Epithelial cell of esophagus (primary cell): ENCODE data around the gene MYO1A.
"Not testable (repeated sequence)": the region's sequence is repeated elsewhere in the genome, so short reads cannot be mapped to it uniquely, and the experiment has no call there.

Source experiments
- DNase-seq: peaks from one replicate; pipeline ENCODE4 v3.0.0; 2010; ENCODE audit warnings: low read depth
- H3K4me3 ChIP-seq: 2 replicates; pipeline ENCODE4 v1.5.1; 2011; ENCODE audit warnings: mild to moderate bottlenecking, low read length, control low read depth
- TF ChIP-seq, protein P1 (sequence below): IDR thresholded peaks from 2 replicates; pipeline ENCODE4 v1.5.1; 2011; ENCODE audit warnings: low read depth, mild to moderate bottlenecking, low read length, control low read depth, inconsistent platforms; ENCODE audit not compliant: insufficient read depth; ENCODE audit errors: missing control alignments

Gene MYO1A

DNA sequence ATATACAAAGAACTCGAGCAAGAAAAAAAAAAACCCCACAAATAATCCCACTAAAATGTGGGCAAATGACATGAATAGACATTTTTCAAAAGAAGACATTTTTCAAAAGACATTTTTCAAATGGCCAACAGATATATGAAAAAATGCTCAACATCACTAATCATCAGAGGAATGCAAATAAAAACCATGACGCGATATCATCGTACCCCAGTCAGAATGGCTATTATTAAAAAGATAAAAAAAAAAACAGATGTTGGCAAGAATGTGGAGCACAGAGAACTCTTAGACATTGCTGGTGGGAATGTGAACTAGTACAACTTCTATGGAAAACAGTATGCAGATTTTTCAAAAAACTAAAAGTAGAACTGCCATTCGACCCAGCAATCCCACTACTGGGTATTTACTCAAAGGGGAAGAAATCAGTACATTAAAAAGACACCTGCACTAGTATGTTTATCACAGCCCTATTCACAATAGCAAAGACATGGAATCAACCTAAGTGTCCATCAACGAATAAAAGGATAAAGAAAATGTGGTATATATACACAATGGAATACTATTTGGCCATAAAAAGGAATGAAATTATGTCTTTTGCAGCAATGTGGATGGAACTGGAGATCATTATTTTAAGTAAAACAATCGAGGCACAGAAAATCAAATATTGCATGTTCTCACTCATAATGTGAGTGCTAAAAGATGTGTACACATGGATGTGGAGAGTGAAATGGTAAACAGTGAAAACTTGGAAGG lies 59.9 kb downstream of the MYO1A start:
- TF ChIP-seq, protein P1, sequence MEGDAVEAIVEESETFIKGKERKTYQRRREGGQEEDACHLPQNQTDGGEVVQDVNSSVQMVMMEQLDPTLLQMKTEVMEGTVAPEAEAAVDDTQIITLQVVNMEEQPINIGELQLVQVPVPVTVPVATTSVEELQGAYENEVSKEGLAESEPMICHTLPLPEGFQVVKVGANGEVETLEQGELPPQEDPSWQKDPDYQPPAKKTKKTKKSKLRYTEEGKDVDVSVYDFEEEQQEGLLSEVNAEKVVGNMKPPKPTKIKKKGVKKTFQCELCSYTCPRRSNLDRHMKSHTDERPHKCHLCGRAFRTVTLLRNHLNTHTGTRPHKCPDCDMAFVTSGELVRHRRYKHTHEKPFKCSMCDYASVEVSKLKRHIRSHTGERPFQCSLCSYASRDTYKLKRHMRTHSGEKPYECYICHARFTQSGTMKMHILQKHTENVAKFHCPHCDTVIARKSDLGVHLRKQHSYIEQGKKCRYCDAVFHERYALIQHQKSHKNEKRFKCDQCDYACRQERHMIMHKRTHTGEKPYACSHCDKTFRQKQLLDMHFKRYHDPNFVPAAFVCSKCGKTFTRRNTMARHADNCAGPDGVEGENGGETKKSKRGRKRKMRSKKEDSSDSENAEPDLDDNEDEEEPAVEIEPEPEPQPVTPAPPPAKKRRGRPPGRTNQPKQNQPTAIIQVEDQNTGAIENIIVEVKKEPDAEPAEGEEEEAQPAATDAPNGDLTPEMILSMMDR, result no peak
- no peak overlapping the region for H3K4me3 ChIP-seq
- DNase-seq, result no peak

DNA sequence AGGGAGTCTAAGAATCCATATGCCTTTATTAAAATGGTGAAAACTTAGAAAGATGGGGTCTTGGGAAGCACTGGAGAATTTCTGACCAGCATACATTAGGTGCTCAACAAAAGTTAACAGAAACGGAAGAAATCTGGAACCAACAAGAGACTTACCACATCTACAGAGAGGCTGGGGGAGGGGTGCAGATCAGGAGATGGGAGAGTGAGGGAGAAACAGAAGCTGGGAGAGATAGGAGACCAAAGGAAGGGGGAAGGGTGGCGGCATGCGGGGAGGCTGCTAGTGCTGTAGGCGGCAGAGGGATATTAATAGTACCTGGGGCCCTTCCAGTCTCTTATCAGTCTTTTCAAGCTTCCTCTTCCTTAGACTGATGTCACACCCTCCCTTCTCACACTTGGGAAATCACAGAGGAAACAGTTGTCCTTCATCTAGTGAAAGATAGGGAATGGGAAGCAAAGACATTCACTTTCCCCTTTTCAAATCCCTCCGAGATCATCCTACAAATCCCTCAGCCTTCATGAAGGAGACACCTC lies 61.7 kb downstream of the MYO1A start:
- TF ChIP-seq, protein P1, result no peak
- no peak for DNase-seq
- H3K4me3 ChIP-seq, result no peak overlapping the region

DNA sequence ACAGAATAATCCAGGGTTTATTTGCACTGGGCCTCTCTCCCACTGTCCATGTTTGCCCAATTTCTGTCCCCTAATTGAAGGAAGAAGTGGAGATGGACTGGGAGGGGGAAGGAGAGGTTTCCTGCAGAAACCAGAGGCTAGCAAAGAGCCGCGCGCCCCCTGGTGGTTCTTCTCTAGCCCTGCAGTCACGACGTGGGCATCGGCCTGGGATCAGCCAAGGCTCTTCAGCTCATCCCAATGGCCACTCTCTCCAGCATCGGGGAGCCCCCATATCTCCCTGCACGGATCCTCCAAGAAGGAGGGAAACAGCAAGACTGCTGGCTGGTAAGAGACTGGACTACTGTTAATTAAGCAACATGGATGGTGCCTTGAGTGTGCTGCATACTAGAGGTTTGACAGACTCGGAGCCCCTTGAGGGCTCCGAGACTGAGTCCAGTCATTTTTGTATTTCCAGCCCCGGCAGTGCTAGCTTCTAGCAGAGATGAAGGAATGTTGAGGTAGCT lies 62.3 kb downstream of the MYO1A start:
- peak; percentile 79 for DNase-seq
- no peak overlapping the region for H3K4me3 ChIP-seq
- TF ChIP-seq, protein P1, result peak; percentile 94

DNA sequence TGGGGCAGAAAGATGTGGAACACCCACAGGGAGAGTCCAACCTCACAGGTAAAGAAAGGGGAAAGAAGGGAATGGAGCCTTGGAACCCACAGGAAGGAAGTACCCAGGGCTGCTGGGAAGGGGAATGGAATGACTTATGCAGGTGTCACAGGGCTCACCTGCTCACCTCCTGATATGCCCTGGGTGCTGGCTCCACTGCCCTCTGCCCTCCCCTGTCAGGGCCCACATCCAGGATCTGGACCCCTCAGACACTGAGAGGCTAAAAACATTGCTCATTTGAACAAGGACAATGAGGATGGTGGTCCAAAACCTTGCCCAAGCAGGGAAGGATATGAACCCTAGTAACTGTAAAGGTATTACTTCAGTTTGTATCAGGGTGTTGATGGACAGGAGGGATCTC lies 62.9 kb downstream of the MYO1A start:
- no peak for DNase-seq
- TF ChIP-seq, protein P1, result no peak
- H3K4me3 ChIP-seq, result no peak overlapping the region

DNA sequence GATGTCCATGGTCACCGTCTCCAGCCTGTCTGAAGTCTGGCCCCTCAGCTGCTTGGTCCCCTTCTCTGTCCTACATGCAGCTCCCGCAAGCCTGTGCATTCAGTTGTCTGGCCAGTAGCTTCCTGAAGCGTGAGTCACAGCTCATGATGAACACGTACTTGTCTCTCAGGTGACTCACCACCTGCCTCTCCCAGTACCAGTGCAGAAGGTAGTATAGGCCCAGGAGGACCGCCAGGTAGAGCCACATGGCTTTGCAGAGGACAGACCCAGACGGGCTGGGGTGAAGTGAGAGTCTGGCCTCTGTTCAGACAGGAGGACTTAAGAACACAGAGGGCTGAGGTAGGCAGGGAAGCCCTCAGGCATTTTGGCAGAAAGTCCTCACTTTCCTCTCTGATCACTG lies 64.2 kb downstream of the MYO1A start:
- TF ChIP-seq, protein P1, result peak; percentile 40
- not testable (repeated sequence) for H3K4me3 ChIP-seq
- peak; percentile 98 for DNase-seq

DNA sequence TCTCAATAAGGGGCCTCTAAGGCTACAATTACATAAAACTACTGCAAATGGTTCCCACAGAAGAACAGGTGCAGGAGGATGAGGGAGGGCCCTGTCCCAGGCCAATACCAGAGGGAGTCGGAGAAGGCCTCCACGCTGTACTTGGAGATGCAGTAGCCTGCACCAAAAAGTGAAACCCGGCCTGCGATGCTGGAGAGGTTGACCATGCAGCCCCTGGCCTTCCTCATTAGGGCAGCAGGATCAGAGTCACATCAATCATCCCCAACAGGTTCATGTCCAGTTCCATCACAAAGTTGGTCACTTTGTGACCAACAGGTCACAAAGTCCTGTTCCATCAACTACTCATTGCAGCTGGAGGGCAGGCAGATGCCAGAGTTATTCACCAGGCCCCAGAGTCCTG lies 66.5 kb downstream of the MYO1A start:
- TF ChIP-seq, protein P1, result no peak
- no peak for DNase-seq
- H3K4me3 ChIP-seq, result no peak overlapping the region

DNA sequence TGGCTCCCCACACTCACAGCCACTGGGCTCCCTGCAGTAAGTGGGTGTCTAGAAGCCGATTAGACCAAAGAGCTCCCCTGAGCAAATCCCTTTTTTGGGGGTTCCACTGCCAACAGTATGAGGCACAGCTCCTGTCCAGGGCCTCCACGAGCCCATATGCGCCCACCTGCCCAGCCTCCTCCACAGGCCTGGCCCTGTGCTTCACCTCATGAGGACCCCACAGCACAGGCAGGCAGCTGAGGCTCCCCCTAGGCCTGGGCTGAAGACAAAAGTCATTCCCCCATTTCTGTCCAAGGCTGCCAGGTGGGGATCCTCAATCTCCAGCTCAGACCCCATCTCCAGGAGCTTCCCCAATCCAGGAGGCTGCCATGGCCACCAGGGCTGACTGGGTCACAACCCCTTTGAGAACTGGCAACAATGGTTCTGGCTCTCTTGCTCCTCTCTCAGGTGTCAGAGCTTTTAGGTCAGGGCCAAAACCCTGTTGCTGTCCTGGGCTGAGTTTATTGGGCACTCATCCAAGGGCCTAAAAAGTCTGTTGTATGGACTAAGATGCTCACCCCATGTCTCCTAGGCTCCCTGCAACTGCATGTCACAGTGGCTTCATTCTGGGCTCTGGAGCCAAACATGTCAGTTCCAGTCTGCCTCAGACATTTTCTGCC lies 67.2 kb downstream of the MYO1A start:
- not testable (repeated sequence) for H3K4me3 ChIP-seq, DNase-seq
